GM21737 (cell line): ENCODE measurements around the gene SOD1.

ENCODE experiments used
- ATAC-seq: cut with Tn5 transposase; IDR thresholded peaks from one replicate; pipeline ENCODE4 v1.9.1; 2021; ENCODE audit warnings: mild to moderate bottlenecking, moderate library complexity; ENCODE audit not compliant: unreplicated experiment

Gene SOD1

DNA sequence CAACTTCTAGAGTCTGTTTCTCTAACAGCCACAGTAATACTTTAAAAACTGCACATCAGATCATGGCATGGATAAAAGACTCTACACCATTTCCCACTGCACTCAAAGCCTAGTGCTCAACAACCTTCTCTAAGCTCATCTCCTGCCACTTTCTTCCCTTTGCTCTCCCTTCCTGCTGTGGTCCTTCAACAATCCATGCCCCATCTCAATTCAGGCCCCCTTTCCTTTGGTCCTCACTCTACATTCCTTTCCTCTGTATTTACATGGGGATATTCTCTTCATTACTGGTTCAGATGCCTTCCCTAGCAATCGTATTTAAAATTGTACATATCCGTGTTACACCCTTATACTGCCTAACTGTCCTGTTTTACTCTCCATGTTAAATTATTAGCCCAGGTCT, 19.0 kb downstream of the SOD1 start:
- ATAC-seq = no peak

DNA sequence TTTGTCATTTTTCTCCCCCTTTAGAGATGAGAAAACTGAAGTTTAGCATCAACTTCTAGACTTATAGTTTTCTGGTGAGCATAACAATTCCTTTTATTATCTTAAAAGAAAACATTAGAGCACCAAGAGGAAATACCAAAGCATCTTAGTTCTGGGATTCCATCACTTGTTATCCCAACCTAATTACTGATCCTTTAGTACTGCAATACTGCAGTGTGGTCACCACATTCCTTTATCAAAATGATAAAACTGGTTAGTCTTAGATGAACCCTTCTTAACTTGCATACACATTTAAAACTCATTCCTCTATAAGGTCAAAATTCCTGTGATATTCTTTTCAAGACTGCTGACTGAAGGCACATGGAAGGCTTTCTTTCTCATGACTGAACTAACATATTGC, 23.1 kb downstream of the SOD1 start:
- ATAC-seq = no peak

DNA sequence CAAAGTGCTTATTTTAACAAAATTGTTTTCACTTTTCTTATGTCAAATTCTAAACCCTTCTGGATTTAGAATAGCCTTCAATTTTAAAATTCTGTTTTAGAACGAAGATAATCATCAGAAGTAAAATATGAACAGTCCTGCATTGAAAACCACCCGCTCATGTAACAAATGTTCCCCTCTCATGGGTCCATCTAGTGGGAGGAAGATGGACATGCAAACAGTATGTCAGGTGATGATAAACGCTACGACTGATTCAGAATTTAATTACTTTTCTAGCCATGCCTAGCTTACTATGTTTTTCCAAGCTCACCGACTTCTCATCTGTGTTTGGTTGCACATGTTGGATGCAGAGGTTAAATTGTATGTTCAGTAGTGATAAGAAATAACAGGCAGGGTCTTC, 23.5 kb downstream of the SOD1 start:
- no peak for ATAC-seq

DNA sequence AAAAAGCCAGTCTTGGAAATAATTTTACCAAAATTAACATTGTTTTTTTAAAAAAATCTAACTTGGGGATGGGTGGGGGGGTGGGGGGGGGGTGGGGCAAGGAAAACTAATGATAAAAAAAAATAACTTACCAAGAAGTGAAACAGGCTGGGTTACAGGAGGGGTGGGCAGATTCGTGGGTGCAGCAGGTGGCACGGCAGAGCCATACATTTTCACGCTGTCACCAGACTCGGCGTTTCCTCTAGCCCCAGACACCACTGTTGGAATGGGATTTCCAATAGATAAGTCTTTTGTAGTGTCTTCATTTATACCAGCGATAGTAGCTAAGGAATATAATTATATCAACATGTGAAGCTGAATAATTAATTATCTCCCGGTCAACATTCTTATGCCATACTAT, 25.4 kb downstream of the SOD1 start:
- no peak for ATAC-seq

DNA sequence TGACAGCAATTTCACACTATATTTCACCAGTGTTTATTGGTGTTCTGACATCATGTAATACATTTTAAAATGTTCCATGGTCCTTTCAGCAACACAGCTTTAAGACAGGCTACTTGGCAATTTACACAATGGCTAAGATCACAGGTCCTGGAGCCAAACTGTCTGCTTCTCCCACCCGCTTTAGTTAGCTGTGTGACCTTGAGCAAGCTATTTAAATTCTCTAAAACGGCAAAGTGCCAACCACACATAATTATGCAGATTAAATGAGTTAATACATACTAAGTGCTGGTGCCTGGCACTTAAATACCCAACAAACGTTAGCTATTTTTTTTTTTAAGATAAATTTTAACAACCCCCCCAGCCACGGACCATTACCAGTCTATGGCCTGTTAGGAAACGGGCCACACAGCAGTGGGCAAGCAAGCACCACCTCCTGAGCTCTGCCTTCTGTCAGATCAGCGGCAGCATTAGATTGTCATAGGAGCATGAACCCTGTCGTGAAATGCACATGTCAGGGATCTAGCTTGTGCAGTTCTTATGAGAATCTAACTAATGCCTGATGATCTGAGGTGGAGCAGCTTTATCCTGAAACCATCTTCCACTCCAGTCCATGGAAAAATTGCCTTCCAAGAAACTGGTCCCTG, 26.9 kb downstream of the SOD1 start:
- no peak for ATAC-seq

DNA sequence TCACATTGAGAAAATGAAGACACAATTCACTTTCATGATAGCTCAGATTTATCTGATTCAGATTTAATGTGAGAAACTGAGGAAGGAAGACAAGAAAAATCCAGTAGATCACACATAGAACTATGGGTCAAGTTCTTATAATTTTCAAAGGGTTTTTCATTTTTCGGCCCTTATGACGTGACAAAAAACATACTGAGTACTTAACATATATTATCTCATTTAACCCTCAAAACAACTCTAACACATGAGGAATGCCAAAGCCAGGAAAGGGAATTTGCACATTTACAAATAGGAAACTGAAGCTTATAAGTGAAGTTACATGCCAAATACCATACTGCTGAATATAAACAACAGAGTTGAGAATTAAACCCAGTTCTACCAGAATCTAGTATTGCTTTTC, 27.6 kb downstream of the SOD1 start:
- ATAC-seq = no peak

DNA sequence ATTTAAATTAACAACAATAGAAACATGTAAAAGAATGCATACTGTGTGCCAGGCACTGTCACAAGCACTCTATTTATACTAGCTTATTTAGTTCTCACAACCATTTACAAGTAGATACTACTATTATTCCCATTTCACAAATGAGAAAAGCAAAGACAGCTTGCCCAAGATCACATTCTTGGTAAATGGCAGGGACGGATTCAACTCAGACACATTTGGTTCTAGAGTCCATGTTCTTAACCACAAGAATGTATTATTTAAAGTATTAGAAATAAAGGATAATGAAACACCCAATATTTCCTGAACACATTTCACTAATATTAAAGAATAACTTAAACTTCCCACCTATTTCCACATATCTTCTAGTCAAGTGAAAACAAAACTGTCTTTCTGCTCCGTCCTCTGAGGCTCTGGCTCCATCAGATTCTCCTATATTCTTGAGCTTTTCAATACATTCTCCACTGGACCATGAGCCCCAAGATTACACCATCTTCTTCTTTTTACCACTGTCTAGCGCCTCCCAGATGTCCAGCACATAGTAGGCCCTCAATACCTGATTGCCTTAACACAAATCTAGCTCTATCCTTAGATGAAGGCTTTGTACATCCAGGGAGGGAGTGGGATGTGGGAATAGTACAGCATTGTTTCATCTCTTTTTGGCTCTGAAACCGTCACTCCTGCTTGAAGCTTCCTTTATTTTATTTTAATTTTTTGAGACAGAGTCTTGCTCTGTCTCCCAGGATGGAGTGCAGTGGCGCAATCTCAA, 29.3 kb downstream of the SOD1 start:
- ATAC-seq = no peak

DNA sequence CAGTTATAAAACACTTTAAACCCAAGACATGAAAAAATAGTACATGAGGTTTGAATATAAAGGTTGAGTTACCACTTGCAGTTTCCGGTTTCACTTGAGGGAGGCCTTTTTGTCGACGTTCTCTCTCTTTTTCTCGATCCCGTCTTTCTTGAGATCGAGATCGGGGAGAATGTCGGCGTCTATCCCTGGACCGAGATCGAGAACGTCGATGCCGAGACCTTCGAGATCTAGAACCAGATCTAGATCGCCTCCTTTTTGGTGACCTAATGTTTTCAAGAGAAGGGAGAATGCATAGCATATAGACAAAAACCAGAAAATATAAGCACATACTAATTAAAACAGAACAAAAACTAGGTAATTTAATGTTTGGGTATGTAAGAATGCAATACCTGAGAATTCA, 33.7 kb downstream of the SOD1 start:
- no peak for ATAC-seq

DNA sequence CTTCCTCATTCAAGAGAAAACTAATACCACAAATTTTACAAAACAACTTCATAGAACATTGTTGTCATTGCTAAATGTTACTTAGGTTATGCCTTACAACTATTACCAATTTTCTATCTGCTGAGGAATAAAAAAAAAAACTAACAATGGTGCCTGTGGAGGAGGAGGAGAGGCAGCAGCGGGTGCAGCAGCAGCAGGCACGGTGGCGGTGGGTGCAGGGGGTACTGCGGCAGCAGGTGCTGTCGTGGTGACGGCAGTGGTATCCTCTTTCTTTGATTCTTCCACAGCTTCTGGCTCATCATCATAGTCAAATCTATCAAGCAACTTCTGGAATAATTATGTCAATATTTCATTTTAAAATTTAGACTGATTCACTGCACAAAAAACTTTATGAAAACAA, 36.9 kb downstream of the SOD1 start:
- ATAC-seq = no peak

DNA sequence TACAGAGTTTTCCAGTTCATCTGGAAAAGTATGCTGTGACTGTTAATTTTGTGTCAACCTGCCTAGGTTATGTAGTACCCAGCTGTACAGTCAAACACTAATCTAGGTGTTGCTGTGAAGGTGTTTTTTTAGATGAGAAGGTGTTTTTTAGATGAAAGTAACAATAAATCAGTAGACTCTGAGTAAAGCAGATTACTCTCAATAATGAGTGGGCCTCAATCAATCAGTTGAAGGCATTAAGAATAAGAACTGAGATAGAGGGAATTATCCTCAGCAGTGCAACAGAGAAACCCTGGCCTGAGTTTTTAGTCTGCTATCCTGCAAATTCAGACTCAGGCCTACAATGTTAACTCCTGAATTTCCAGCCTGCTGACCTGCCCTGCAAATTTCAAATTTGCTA, 39.0 kb downstream of the SOD1 start:
- ATAC-seq = no peak

DNA sequence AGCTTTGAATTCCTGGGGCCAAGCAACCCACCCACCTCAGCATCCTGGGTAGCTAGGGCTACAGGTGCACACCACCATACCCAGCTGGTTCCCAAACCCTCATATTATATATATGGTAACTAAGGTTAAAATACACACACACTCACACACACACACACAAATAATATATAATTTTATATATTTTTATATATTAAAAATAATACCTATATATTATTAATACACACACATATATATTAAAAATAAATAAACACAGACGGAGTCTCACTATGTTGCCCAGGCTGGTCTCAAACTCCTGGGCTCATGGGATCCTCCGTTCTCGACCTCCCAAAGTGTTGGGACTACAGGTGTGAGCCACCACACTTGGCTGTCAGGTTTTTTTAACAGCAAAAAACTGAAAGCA, 40.5 kb downstream of the SOD1 start:
- ATAC-seq = no peak

DNA sequence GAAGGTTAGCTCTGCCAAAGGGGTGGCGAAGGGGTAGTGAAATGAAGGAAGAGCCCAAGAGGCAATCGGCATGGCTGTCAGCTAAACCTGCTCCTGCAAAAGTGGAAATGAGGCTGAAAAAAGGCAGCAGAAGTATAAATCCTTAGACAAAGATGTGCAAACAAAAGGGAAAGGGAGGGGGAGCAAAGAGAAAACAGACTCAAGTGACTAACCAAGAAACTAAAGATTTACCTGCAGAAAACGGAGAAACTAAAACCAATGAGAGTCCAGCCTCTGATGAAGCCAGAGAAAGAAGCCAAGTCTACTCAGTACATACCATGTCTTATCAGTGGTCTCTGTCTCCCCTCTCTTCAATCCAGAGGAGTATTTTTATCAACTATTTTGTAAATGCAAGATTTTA, 47.1 kb downstream of the SOD1 start:
- no peak for ATAC-seq

DNA sequence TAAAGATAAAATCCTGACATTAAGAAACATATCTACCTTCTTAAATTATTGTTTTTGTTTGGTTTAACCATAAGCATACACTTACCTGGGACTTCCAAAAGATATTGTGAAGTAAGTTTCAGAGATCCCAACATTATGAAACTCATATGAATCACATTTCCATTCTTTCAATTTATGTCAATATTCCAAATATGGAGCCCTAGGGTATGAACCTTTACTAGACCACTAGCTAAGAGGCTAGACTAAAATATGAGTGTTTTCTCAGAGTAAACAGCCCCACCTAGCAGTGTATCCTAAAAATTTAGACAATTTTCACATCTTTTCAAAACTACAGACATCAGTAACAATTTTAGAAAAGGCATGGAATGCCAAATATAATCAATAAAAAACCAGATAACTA, 48.0 kb downstream of the SOD1 start:
- ATAC-seq = no peak

DNA sequence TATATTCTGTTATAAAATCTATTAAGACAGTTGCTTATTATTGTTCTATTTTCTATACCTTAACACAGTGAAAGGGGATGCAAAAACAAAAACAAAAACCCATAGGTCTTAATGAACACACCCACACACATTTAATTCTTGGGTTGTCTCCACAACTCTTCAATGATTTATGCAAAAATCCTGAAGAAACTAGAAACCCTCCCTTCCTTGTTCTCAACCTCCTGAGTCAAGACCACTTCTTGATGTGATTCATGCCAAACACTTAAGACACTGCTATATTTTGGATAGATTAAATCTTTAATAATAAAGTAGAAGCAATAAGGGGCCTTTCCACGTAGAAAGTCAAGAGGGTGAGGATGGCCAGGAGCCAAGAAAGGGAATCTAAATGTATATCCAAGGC, 49.0 kb downstream of the SOD1 start:
- no peak for ATAC-seq

DNA sequence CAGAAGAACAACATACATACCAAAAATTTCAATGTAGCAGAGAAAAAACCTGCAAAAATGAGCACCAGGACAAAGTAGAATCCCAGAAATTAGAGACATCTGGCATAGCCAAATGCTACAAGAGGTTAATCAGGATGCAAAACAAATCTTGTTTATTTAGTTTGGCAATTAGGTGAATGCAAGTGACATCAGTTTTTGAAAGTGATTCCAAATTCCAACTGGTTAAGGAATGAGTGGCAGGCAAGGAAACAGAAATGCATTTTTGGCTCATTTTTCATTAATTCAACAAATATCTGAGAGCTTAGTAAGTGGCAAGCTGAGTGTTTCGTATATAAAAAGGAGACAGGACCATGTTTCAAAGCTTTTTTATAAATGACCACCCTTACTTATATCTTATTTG, 51.1 kb downstream of the SOD1 start:
- no peak for ATAC-seq

DNA sequence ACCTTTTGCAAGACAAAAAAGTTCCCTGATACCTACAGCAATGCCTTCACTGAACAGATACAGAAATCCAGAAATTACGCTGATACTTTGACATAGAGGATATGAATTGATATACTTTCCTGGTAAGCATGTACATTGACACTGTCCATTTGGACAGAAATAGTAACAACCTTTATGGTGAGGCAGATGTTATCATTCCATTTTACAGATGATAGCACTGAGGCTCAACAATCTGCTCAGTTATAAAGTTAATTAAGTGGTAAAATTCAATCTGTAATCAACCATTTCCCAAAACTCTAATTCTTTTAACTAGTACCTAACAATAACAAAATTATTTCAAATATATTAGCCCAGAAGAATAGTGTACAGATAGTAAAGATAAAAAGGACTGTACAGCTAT, 51.8 kb downstream of the SOD1 start:
- ATAC-seq = no peak

DNA sequence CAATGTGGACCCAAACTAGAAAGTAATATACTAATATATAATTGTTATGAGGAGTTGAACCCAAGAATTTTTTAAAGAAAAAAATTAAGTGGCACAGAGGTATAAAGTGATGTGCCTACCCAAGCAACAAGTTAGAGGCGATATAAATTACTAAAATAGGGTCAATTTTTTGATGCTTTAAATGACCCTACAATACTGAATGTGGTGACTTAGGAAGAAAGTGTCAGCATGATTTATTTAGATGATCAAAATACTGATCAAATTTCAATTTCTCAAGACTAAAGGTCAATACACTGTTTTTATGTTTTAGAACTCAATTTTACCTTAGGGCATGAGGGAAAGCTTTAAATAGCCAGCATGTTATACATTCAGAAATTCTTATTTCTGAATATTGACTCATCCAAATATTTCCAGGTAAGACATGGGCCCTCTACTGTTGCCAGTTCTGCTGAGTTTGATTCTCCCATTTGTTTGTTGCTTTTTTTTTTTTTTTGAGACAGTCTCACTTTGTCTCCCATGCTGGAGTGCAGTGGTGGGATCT, 52.3 kb downstream of the SOD1 start:
- ATAC-seq = no peak

DNA sequence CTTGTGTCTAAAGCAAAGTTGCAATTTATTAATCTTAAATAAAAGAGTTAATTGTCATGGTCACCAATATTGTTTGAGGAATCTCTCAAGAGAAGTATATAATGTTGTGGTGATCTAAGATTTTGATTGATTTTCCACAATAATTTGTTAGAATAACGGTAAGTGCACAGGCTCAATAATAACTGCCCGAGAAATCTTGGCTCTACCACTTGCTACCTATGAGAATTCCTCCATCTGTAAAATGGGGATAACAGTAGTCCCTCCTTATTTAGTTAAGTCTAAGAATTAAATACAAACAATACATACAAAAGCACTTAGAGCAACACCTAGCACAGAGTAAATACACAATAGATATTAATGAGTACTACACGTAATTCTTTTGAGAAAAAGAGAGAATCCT, 53.6 kb downstream of the SOD1 start:
- no peak for ATAC-seq

DNA sequence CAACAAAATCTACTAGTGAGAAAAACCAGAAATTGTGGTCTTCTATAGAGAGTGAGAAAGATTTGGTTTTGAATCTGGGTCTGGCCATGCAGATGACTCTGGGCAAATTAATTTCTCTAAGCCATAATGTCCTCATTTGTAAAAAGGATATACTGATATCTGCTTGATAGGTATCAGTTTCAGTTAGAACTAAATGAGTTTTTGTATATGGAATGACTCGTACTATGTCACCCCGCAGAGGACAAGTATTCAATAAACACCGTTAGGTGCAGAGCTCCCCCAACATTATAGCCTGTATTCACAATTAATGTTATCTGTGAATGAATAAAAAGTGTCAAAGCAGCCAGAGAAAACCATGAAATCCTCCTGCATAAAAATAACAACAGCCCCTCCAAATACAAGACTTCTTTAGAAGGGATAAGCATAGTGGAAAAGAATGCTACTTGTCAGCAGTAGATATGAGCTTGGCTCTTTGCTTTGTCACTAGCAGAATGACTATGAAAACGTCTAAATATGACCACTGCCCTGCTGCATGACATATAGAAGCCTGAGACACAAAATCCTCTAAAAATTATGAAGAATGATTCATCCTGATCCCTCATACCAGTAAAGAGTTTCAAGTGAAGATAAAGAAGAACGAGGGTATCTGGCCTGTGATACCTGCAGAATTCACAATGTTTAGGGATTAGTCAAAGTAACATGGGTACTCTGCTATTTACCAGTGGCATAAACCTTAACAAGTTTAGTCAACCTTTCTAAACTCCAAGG, 54.7 kb downstream of the SOD1 start:
- ATAC-seq = no peak

DNA sequence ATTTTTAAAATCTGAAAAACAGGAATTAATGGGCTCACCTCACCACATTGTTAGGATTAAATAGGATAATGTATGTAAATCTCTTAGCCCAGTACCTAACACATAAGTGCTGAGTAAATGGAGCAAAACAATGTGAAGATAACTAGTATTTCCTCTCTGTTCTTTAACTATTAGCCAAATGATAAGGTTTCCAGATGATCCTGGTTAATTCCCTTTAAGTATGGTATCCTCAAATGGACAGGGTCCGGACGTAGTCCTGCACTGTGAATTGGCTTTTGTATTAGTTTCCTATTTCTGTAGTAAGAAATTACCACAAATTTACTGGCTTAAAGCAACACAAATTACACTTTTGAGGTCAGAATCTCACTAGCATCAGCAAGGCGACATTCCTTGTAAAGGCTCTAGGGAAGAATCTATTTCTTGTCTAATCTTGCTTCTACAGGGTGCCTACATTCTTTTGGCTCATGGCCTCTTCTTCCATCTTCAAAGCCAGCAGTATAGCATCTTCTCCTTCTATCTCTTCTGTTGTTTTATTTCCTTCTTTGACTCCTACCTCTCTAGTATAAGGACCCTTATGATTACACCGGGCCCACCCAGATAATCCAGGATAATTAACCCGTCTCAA, 55.4 kb downstream of the SOD1 start:
- ATAC-seq = no peak

DNA sequence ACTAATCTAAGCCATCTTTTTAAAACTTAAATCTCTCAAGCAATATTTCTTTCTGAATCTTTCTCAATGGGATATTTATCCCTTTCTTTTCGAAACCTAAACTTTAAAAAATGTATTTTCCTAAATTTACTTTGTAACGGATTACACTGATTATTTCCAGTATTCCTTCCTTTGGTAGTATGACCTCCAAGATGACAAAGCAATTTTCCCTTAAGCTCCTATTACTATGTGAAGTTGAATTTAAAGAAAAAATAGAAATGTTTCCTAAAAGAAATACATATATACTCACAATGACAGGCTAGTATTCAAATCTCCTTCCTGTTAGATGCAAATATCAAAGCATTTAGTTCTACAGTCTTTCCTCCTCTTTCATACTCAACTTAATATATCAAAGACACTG, 56.6 kb downstream of the SOD1 start:
- ATAC-seq = no peak
